Thyroid gland (tissue), 4 donors: ENCODE measurements around the gene SCRN2.

Source experiments
- CTCF ChIP-seq, 6 experiments: fragments of 200-600 bp in 3 of 6; fragments of 450-650 bp in 3 of 6; sonication (generic) in 3 of 6; IDR thresholded peaks; one replicate each; pipeline ENCODE4 v1.5.1; 2016 to 2019; ENCODE audit warnings: antibody characterized with exemption in 6 of 6, mild to moderate bottlenecking in 2 of 6, inconsistent platforms in 1 of 6, moderate library complexity in 1 of 6
- POLR2A ChIP-seq, 2 donors: fragments of 450-650 bp; IDR thresholded peaks; one replicate each; pipeline ENCODE4 v1.6.1; 2017; ENCODE audit warnings: antibody characterized with exemption in 2 of 2, mild to moderate bottlenecking in 2 of 2, moderate library complexity in 1 of 2

- TF ChIP-seq CTCF (IDR thresholded peaks at IDR 0.05) (no peak), POLR2A (IDR thresholded peaks at IDR 0.05) (no peak)
These were observed 25.8 kb downstream of the SCRN2 start for GRCh38 chr17:47815106-47815918.
